IMR-90 (cell line): ENCODE results near the gene BUB1. TPM values are rescaled to one million over a fixed set of nuclear protein-coding genes. Genes with fewer than 3 reads are reported as not detected.

Experiments
- ATAC-seq: fragments of 200-7000 bp; cut with Tn5 transposase; 2 replicates; pipeline ENCODE4 v1.9.1; 2020; ENCODE audit warnings: low read depth, mild to moderate bottlenecking, moderate library complexity
- BruUV-seq: library from RNA; stranded (reverse); fragments of 400-500 nt; replicated peaks from 2 replicates; lab custom pipeline; 2021; lab: Mats Ljungman, UMichigan
- CTCF ChIA-PET: fragments of 300-600 bp; formaldehyde crosslinking; extraction: SDS; loops from one replicate; lab custom pipeline; 2021; ENCODE audit warnings: antibody characterized with exemption; lab: Yijun Ruan, JAX
- POLR2A ChIA-PET: fragments of 300-600 bp; sonication (Branson Sonifier 250); formaldehyde crosslinking; loops from one replicate; lab custom pipeline; 2022; ENCODE audit warnings: antibody characterized with exemption; ENCODE audit not compliant: unreplicated experiment; lab: Charles Lee
- DNase-seq: peaks from one replicate; pipeline ENCODE4 v3.0.0; 2013
- H2AFZ ChIP-seq: replicated peaks from 2 replicates; pipeline ENCODE3; 2013; ENCODE audit warnings: low read length, mild to moderate bottlenecking; ENCODE audit not compliant: poor library complexity
- H2AK5ac ChIP-seq: 2 replicates; pipeline ENCODE4 v1.6.1; 2013; ENCODE audit warnings: low read depth, low read length, inconsistent platforms
- H2AK9ac ChIP-seq: replicated peaks from 2 replicates; pipeline ENCODE3; 2013; ENCODE audit warnings: mild to moderate bottlenecking, low read depth, low read length, moderate library complexity; ENCODE audit not compliant: poor library complexity
- H2BK120ac ChIP-seq: 2 replicates; pipeline ENCODE4 v1.6.1; 2013; ENCODE audit warnings: low read depth, low read length, inconsistent platforms
- H2BK15ac ChIP-seq: 3 replicates; pipeline ENCODE4 v1.6.1; 2013; ENCODE audit warnings: low read depth, low read length, inconsistent platforms
- H2BK20ac ChIP-seq: 2 replicates; pipeline ENCODE4 v1.6.1; 2013; ENCODE audit warnings: low read depth, mild to moderate bottlenecking, inconsistent platforms, low read length, moderate library complexity
- H2BK5ac ChIP-seq: 2 replicates; pipeline ENCODE4 v1.6.1; 2013; ENCODE audit warnings: mild to moderate bottlenecking, low read depth, low read length, inconsistent platforms; ENCODE audit not compliant: poor library complexity, severe bottlenecking
- H3K14ac ChIP-seq: replicated peaks from 2 replicates; pipeline ENCODE4 v1.6.1; 2013; ENCODE audit warnings: low read depth, low read length, inconsistent platforms
- H3K18ac ChIP-seq: 2 replicates; pipeline ENCODE4 v1.6.1; 2013; ENCODE audit warnings: low read depth, low read length, control low read depth
- H3K23ac ChIP-seq: 2 replicates; pipeline ENCODE4 v1.6.1; 2013; ENCODE audit warnings: low read depth, low read length, inconsistent platforms
- H3K27ac ChIP-seq: 2 replicates; pipeline ENCODE4 v1.5.1; 2013; ENCODE audit warnings: mild to moderate bottlenecking, control low read depth, low read length; ENCODE audit not compliant: insufficient read depth
- H3K27me3 ChIP-seq: 2 replicates; pipeline ENCODE4 v1.6.1; 2013; ENCODE audit warnings: low read length; ENCODE audit not compliant: control insufficient read depth, insufficient read depth
- H3K36me3 ChIP-seq: 2 replicates; pipeline ENCODE4 v1.6.1; 2013; ENCODE audit warnings: low read length, mixed read lengths; ENCODE audit not compliant: control insufficient read depth, insufficient read depth
- H3K4ac ChIP-seq: 2 replicates; pipeline ENCODE4 v1.6.1; 2013; ENCODE audit warnings: low read depth, low read length, inconsistent platforms
- H3K4me1 ChIP-seq: 2 replicates; pipeline ENCODE4 v1.6.1; 2013; ENCODE audit warnings: low read length, mixed read lengths; ENCODE audit not compliant: control insufficient read depth, insufficient read depth
- H3K4me2 ChIP-seq: 2 replicates; pipeline ENCODE4 v1.6.1; 2013; ENCODE audit warnings: low read depth, mild to moderate bottlenecking, control low read depth, low read length, moderate library complexity
- H3K4me3 ChIP-seq: 2 replicates; pipeline ENCODE4 v1.5.1; 2013; ENCODE audit warnings: low read depth, mild to moderate bottlenecking, control low read depth, low read length, moderate library complexity; ENCODE audit not compliant: insufficient read depth
- H3K56ac ChIP-seq: 2 replicates; pipeline ENCODE4 v1.6.1; 2013; ENCODE audit warnings: low read length, inconsistent platforms; ENCODE audit not compliant: insufficient read depth; ENCODE audit errors: extremely low read depth
- H3K79me1 ChIP-seq, 2 experiments: 2 replicates each; pipeline ENCODE4 v1.6.1; 2013; ENCODE audit warnings: low read length in 2 of 2, inconsistent platforms in 1 of 2, low read depth in 1 of 2
- H3K9ac ChIP-seq: 2 replicates; pipeline ENCODE4 v1.6.1; 2013; ENCODE audit warnings: low read depth, low read length, control low read depth
- H3K9me1 ChIP-seq: 2 replicates; pipeline ENCODE4 v1.6.1; 2013; ENCODE audit warnings: low read length, inconsistent platforms; ENCODE audit not compliant: insufficient read depth
- H3K9me3 ChIP-seq: 2 replicates; pipeline ENCODE4 v1.6.1; 2013; ENCODE audit warnings: low read length; ENCODE audit not compliant: control insufficient read depth, insufficient read depth
- H4K20me1 ChIP-seq: 2 replicates; pipeline ENCODE4 v1.6.1; 2013; ENCODE audit warnings: low read length, inconsistent platforms; ENCODE audit not compliant: insufficient read depth
- H4K5ac ChIP-seq: 2 replicates; pipeline ENCODE4 v1.6.1; 2013; ENCODE audit warnings: mild to moderate bottlenecking, low read depth, low read length, control low read depth
- H4K8ac ChIP-seq, 2 experiments: 2 replicates each; pipeline ENCODE4 v1.6.1; 2013; ENCODE audit warnings: low read depth in 2 of 2, low read length in 2 of 2, control low read depth in 1 of 2, inconsistent platforms in 1 of 2
- H4K91ac ChIP-seq: 2 replicates; pipeline ENCODE4 v1.6.1; 2013; ENCODE audit warnings: low read depth, low read length, inconsistent platforms; ENCODE audit not compliant: insufficient read depth
- CTCF ChIP-seq: conservative IDR thresholded peaks from 2 replicates; pipeline ENCODE4 v1.5.1; 2012; ENCODE audit warnings: mild to moderate bottlenecking, low read depth, low read length, improper control_type of control experiment
- WGBS, 2 experiments: methylation state at CpG; one replicate each; pipeline versions ENCODE4 v1.1.5 to v1.1.7; 2013; ENCODE audit warnings: missing lambda C conversion rate in 2 of 2; ENCODE audit not compliant: insufficient read length in 1 of 2; ENCODE audit errors: extremely low coverage in 2 of 2; 5-methylcytosine and 5-hydroxymethylcytosine counted together
- dilution Hi-C: fragments of 300-500 bp; cut with HindIII; formaldehyde crosslinking; loops from one replicate; pipeline ENCODE4 v1.14.3; 2018; ENCODE audit warnings: low sequenced_read_pairs; ENCODE audit not compliant: unreplicated experiment
- in situ Hi-C: fragments of 300-500 bp; cut with MboI; formaldehyde crosslinking; loops from 3 replicates; pipeline ENCODE4 v1.14.3; 2019; ENCODE audit warnings: low sequenced_read_pairs, inconsistent platforms, mixed read lengths
- intact Hi-C: fragments of 100-400 bp; cut with micrococcal nuclease; formaldehyde crosslinking; loops from 2 replicates; pipeline ENCODE4 v1.10.0; 2022
- polyA plus RNA-seq, 3 experiments: library from polyadenylated mRNA; depleted of rRNA; stranded (reverse); fragments of >200 nt; gene quantifications; 2 replicates each; pipeline ENCODE4 v1.2.3, GENCODE V29; 2012; ENCODE audit warnings: low replicate concordance in 1 of 3
- total RNA-seq: library from RNA; depleted of rRNA; stranded (reverse); fragments of >200 nt; gene quantifications from 2 replicates; pipeline ENCODE4 v1.2.3, GENCODE V29; 2012

BUB1 gene
- total and polyA plus RNA-seq, 2 of the 4 experiments (the other 2 are of a cell fraction): 19.6 to 43.4 TPM

- peak; percentile 49 for DNase-seq
- dilution Hi-C loops: no loop called here
- H4K8ac ChIP-seq: peak overlapping the region in 1 of 2 experiments; percentile 69; a peak in 2 of 4 replicates
- no peak for TF ChIP-seq CTCF
- H3K27me3 ChIP-seq: no peaks in the 10 kb centered on the region
- H3K9me3 ChIP-seq: no peaks in the 10 kb centered on the region
- intact Hi-C loops: no loop called here
- H3K18ac ChIP-seq: no peak overlapping the region
- CTCF ChIA-PET: no interaction called here
- H2BK20ac ChIP-seq: peak overlapping the region; percentile 70; the same call in 1 of the 2 replicates
- peak; percentile 65 for ATAC-seq
- H3K4me1 ChIP-seq: peaks cover 4% of the 10 kb centered on the region
- H2BK15ac ChIP-seq: no peak overlapping the region
- H2AFZ ChIP-seq: no peak overlapping the region
- no peak overlapping the region for H2AK9ac ChIP-seq
- no peak overlapping the region for H3K4me2 ChIP-seq
- no peak overlapping the region for H3K9ac ChIP-seq
- no peak overlapping the region for H3K56ac ChIP-seq
- H3K9me1 ChIP-seq: peaks cover 6% of the 10 kb centered on the region; the same call in 1 of the 2 replicates
- H3K27ac ChIP-seq: no peak overlapping the region
- H4K91ac ChIP-seq: peak overlapping the region; percentile 2; the same call in 1 of the 2 replicates
- peak overlapping the region; percentile 49 for H2BK5ac ChIP-seq
- H3K79me1 ChIP-seq: peaks cover 5 to 23% of the 10 kb centered on the region in 2 experiments; a peak in 3 of 4 replicates
- in situ Hi-C loops: no loop called here
- H3K4ac ChIP-seq: peak overlapping the region; percentile 29; the same call in 1 of the 2 replicates
- H2AK5ac ChIP-seq: no peak overlapping the region
- no peak overlapping the region for H3K4me3 ChIP-seq
- no peaks in the 10 kb centered on the region for H4K20me1 ChIP-seq
- H2BK120ac ChIP-seq: peak overlapping the region; percentile 42
- peak overlapping the region; percentile 41; the same call in 1 of the 2 replicates for H3K14ac ChIP-seq
- BruUV-seq: no TSS peak
- no CpG with 5 or more reads among the region's 2 CpGs for WGBS, 2 experiments
- POLR2A ChIA-PET: no interaction called here
- no peak overlapping the region for H4K5ac ChIP-seq
- peaks cover 2% of the 10 kb centered on the region; the same call in 1 of the 2 replicates for H3K36me3 ChIP-seq
- no peak overlapping the region for H3K23ac ChIP-seq
Observed at GRCh38 chr2:110659248-110659647, 18.6 kb downstream of the BUB1 start.
